HG03439 (cell line): ENCODE data around the gene FSCN2.
"Not testable (repeated sequence)": the region's sequence is repeated elsewhere in the genome, so short reads cannot be mapped to it uniquely, and the experiment has no call there.

Experiments used
- ATAC-seq: cut with Tn5 transposase; IDR thresholded peaks from one replicate; pipeline ENCODE4 v1.9.1; 2021; ENCODE audit warnings: mild to moderate bottlenecking, moderate library complexity; ENCODE audit not compliant: unreplicated experiment

Gene FSCN2

DNA sequence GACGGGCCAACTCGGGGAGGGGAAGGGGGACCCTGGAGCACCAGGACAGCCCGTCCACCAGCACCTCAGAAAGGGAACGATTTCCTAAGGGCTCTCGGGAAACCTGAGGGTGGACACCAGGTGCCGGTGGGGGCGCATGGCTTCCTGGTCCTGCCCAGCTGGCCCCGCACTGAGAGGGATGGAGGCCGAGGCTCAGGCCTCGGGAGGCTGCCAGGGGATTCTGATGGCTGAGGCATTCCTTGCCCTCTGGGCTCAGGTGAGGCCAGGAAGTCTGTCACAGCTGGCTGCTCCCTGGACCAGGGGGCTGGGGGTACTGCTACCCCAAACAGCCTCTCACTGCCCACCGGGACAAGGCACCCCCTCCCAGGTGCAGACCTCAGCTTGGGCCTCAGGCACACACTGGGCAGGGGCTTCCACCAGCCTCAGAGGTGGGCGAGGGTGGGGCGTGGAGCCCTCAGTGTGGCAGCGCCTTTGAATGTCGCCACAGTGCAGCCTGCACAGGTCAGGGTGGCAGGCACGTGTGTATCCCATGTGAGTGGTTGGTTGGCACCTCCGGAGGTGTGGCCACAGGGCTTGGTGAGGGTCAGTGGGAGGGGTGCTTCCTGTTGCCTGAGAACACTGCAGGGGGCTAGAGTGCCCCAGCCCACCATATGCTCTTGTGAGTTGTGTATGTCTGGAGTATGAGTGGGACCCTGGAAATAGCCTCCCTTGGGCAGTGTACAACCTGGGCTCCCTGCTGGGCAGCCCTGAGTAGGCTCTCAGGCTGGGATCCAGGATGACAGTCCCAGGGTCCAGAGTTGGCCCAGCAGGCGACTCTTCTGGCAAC is 3.9 kb upstream of the FSCN2 start:
- ATAC-seq = no peak

GRCh38 chr17:81524865-81525159 is 3.4 kb upstream of the FSCN2 start:
- no peak for ATAC-seq

DNA sequence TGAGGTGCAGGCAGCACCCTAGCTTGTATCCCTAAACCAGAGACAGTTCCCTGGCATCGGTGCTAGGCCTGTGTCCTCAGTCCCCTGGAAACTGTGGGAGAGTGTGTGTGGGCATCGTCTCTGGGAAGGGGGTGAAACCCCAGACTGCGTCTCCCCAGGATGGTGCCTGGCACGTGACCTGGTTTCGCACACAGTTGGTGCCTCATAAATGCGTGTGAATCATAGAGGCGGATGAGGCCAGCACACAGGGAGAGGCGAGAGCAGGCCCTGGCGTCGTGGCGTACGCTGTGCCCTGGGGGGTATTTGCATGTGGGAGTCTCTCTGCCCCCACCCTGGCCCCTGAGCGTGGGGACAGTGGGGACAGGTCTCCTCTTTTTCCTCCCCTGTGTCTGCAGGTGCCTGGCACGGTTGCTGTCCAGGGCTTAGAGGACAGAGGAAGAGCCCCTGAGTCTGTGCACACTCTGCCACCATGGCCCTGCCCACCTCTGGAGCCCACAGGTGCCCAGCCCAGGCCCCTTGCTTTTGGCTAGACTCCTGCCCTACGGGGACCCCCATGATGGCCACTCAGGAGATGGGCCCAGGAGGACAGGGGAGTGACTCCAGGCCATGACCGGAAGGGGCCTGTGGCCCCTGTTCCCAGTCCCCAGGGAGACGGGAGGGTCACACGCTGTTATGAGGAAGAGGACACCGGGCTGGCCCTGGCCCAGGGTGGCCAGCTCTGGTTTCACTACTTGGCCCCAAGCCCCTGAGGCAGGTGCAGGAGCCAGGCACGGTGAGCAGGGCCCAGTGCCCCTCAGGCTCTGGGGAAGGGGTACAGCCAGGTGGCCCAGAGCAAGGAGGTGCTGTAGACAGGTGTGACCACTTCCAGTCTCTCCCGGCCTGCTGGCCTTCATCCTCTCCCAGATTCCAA is 1.3 kb upstream of the FSCN2 start:
- ATAC-seq = no peak

GRCh38 chr17:81528384-81528650 is 140 bp downstream of the FSCN2 start:
- ATAC-seq = no peak

DNA sequence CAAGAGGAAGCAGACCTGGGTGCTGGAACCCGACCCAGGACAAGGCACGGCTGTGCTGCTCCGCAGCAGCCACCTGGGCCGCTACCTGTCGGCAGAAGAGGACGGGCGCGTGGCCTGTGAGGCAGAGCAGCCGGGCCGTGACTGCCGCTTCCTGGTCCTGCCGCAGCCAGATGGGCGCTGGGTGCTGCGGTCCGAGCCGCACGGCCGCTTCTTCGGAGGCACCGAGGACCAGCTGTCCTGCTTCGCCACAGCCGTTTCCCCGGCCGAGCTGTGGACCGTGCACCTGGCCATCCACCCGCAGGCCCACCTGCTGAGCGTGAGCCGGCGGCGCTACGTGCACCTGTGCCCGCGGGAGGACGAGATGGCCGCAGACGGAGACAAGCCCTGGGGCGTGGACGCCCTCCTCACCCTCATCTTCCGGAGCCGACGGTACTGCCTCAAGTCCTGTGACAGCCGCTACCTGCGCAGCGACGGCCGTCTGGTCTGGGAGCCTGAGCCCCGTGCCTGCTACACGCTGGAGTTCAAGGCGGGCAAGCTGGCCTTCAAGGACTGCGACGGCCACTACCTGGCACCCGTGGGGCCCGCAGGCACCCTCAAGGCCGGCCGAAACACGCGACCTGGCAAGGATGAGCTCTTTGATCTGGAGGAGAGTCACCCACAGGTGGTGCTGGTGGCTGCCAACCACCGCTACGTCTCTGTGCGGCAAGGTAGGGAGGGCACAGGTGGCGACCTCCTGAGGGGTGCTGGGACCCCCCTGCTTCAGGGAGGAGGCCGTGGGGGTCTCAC is 667 bp downstream of the FSCN2 start:
- no peak for ATAC-seq

DNA sequence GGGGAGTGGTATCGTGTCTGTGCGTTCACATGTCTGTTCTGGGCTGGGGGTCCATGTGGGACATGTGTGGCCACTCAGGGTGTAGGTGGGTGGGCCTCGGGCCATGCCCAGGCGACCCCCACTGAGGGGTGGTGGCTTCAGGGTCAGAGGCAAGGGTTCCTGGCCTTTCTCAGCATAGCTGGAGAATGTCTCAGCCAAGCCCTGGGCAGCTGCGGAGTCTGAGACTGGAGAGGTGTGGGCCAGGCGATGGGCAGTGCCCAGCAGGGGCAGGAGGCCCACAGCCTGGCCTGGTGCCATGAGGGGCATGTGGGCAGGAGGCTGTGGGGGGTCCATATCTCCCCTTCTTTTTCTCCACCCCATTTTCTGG is 1.2 kb downstream of the FSCN2 start:
- no peak for ATAC-seq

- ATAC-seq = not testable (repeated sequence)
These were observed 2.8 kb downstream of the FSCN2 start for GRCh38 chr17:81531013-81531412.

- not testable (repeated sequence) for ATAC-seq
These were observed 3.8 kb downstream of the FSCN2 start for GRCh38 chr17:81531998-81532404.

GRCh38 chr17:81532490-81533287 is 4.5 kb downstream of the FSCN2 start:
- no peak for ATAC-seq

- ATAC-seq = no peak
These were observed 5.4 kb downstream of the FSCN2 start for GRCh38 chr17:81533339-81534141.

GRCh38 chr17:81534157-81535006 is 6.2 kb downstream of the FSCN2 start:
- no peak for ATAC-seq

GRCh38 chr17:81535007-81535328 is 6.8 kb downstream of the FSCN2 start:
- no peak for ATAC-seq

- no peak for ATAC-seq
These were observed 7.5 kb downstream of the FSCN2 start for GRCh38 chr17:81535480-81536298.

DNA sequence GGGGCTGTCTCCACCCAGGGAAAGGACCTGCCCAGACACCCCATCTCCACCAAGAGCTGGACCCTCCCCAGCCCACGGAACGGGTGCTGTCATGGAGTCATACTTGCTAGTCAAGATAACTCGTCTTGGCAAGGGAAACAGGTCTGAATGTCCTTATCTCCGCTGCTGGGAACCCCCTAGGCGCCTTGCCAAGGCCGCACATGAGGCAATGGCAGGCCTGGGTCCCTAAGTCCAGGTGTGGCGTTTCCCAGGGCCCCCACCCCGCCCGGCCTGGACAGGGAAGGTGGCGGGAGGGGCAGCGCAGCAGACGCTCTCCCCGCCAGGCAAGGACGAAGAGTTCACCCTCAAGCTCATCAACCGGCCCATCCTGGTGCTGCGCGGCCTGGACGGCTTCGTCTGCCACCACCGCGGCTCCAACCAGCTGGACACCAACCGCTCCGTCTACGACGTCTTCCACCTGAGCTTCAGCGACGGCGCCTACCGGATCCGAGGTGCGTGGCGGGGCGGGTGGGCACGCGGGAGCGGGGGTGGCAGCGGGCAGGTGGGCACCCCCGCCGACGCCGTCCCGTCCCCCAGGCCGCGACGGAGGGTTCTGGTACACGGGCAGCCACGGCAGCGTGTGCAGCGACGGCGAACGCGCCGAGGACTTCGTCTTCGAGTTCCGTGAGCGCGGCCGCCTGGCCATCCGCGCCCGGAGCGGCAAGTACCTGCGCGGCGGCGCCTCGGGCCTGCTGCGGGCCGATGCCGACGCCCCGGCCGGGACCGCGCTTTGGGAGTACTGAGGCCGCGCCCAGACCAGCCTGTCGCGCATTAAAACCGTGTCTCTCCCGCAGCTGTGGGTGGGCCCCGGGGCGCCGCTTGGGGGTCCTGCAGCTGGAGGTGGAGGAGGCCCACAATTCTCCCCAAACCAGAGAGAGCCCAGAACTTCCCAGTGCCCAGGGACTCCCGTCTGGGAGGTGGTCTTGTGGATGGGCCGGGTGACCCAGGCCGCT is 8.4 kb downstream of the FSCN2 start:
- no peak for ATAC-seq

- no peak for ATAC-seq
These were observed 9.2 kb downstream of the FSCN2 start for GRCh38 chr17:81537343-81537855.

- ATAC-seq = no peak
These were observed 9.8 kb downstream of the FSCN2 start for GRCh38 chr17:81537856-81538555.
